Activated CD4-positive, alpha-beta T cell treated with anti-CD3 and anti-CD28 coated beads for 36 hours (primary cell): Measurements from ENCODE around the gene COL4A3. TPM values are rescaled to one million over a fixed set of nuclear protein-coding genes. Genes with fewer than 3 reads are reported as not detected.
"Not testable (repeated sequence)": the region's sequence is repeated elsewhere in the genome, so short reads cannot be mapped to it uniquely, and the experiment has no call there.

ENCODE experiments used
- ATAC-seq: fragments of 200-7000 bp; cut with Tn5 transposase; one replicate; pipeline ENCODE4 v1.10.0; 2021; ENCODE audit warnings: mild to moderate bottlenecking, moderate library complexity
- CTCF ChIA-PET: fragments of 350-600 bp; sonication (Branson Sonifier 250); formaldehyde crosslinking; loops from one replicate; lab custom pipeline; 2021; ENCODE audit warnings: antibody characterized with exemption; lab: Charles Lee
- POLR2A ChIA-PET: fragments of 350-600 bp; sonication (Branson Sonifier 250); formaldehyde crosslinking; loops from one replicate; lab custom pipeline; 2021; ENCODE audit warnings: antibody characterized with exemption, inconsistent platforms; lab: Charles Lee
- DNase-seq: peaks from one replicate; pipeline ENCODE4 v3.0.0-alpha.2; 2020
- H3K27ac Mint-ChIP-seq: one replicate; pipeline ENCODE4 v1.8.0; 2021; ENCODE audit warnings: mixed read lengths
- H3K27me3 Mint-ChIP-seq: one replicate; pipeline ENCODE4 v1.8.0; 2021; ENCODE audit warnings: mixed read lengths
- H3K36me3 Mint-ChIP-seq: one replicate; pipeline ENCODE4 v1.8.0; 2021; ENCODE audit warnings: low read depth, mixed read lengths
- H3K4me1 Mint-ChIP-seq: one replicate; pipeline ENCODE4 v1.8.0; 2021; ENCODE audit warnings: mixed read lengths
- H3K4me3 Mint-ChIP-seq: one replicate; pipeline ENCODE4 v1.8.0; 2021; ENCODE audit warnings: mild to moderate bottlenecking, moderate library complexity, mixed read lengths
- H3K9me3 Mint-ChIP-seq: one replicate; pipeline ENCODE4 v1.8.0; 2021; ENCODE audit warnings: low read depth, mixed read lengths
- intact Hi-C, 2 experiments: fragments of 100-400 bp; cut with DNase I in 1 of 2; cut with micrococcal nuclease in 1 of 2; formaldehyde crosslinking; loops; one replicate each; pipeline versions ENCODE4 v1.14.2 to v1.15.1; 2022 to 2024; cut with DNase I, micrococcal nuclease
- total RNA-seq, 2 experiments: library from RNA; stranded (reverse); gene quantifications; one replicate each; pipeline ENCODE4 v1.2.3, GENCODE V29; 2021

Gene COL4A3
- total RNA-seq, 2 experiments from 2014 or later: not detected

GRCh38 chr2:227154986-227155774, 9.2 kb upstream of the COL4A3 start:
- DNase-seq (no peak), ATAC-seq (no peak)
- Mint-ChIP-seq H3K9me3 (peaks cover 8% of the 10 kb centered on the region), H3K4me3 (no peak overlapping the region), H3K27ac (no peak overlapping the region), H3K4me1 (no peaks in the 10 kb centered on the region), H3K36me3 (no peaks in the 10 kb centered on the region), H3K27me3 (peaks cover 30% of the 10 kb centered on the region)
- intact Hi-C loops: no loop called here
- POLR2A ChIA-PET: no interaction called here
- CTCF ChIA-PET: interaction anchor here (1.1 kb wide), 1 partner anchor 10 kb away, joined by 3 read pairs; no protein-coding TSS in a partner anchor

GRCh38 chr2:227160164-227160563, 4.3 kb upstream of the COL4A3 start:
- POLR2A ChIA-PET: no interaction called here
- ATAC-seq (no peak), DNase-seq (no peak)
- H3K27me3 Mint-ChIP-seq: peaks cover 49% of the 10 kb centered on the region
- no peaks in the 10 kb centered on the region for H3K36me3 Mint-ChIP-seq
- no peak overlapping the region for H3K4me3 Mint-ChIP-seq
- intact Hi-C loops: no loop called here
- CTCF ChIA-PET: no interaction called here
- no peak overlapping the region for H3K27ac Mint-ChIP-seq
- H3K9me3 Mint-ChIP-seq: peaks cover 8% of the 10 kb centered on the region
- H3K4me1 Mint-ChIP-seq: peaks cover 4% of the 10 kb centered on the region

- Mint-ChIP-seq H3K9me3 (peaks cover 8% of the 10 kb centered on the region), H3K27me3 (peaks cover 56% of the 10 kb centered on the region), H3K36me3 (no peaks in the 10 kb centered on the region), H3K27ac (no peak overlapping the region), H3K4me1 (peaks cover 4% of the 10 kb centered on the region), H3K4me3 (no peak overlapping the region)
- intact Hi-C loops: no loop called here
- DNase-seq (no peak), ATAC-seq (no peak)
- POLR2A ChIA-PET: interaction anchor here (0.6 kb wide), 1 partner anchor 16 kb away, joined by 5 read pairs; no protein-coding TSS in a partner anchor
- CTCF ChIA-PET: no interaction called here
Measured at GRCh38 chr2:227161947-227162346, 2.5 kb upstream of the COL4A3 start.

GRCh38 chr2:227163485-227163997, 883 bp upstream of the COL4A3 start:
- ATAC-seq (no peak), DNase-seq (no peak)
- CTCF ChIA-PET: interaction anchor here (0.7 kb wide), 1 partner anchor 14 kb away, joined by 3 read pairs; no protein-coding TSS in a partner anchor
- H3K27me3 Mint-ChIP-seq: peaks cover 57% of the 10 kb centered on the region
- H3K4me3 Mint-ChIP-seq: peak overlapping the region; percentile 10
- no peaks in the 10 kb centered on the region for H3K36me3 Mint-ChIP-seq
- POLR2A ChIA-PET: no interaction called here
- peaks cover 4% of the 10 kb centered on the region for H3K4me1 Mint-ChIP-seq
- no peak overlapping the region for H3K27ac Mint-ChIP-seq
- intact Hi-C loops: no loop called here
- peaks cover 8% of the 10 kb centered on the region for H3K9me3 Mint-ChIP-seq

GRCh38 chr2:227164763-227165291, 403 bp downstream of the COL4A3 start:
- H3K4me1 Mint-ChIP-seq: peaks cover 4% of the 10 kb centered on the region
- no peaks in the 10 kb centered on the region for H3K36me3 Mint-ChIP-seq
- ChIA-PET CTCF (interaction anchor here (0.6 kb wide), 1 partner anchor 32 kb away, joined by 3 read pairs; no protein-coding TSS in a partner anchor), POLR2A (no interaction called here)
- DNase-seq: peak; percentile 55
- H3K27me3 Mint-ChIP-seq: peaks cover 52% of the 10 kb centered on the region
- peak overlapping the region; percentile 32 for H3K4me3 Mint-ChIP-seq
- H3K27ac Mint-ChIP-seq: no peak overlapping the region
- intact Hi-C loops: no loop called here
- peak; percentile 87 for ATAC-seq
- H3K9me3 Mint-ChIP-seq: peaks cover 2% of the 10 kb centered on the region

GRCh38 chr2:227171779-227172178, 7.4 kb downstream of the COL4A3 start:
- ATAC-seq, DNase-seq, POLR2A ChIA-PET, H3K36me3 Mint-ChIP-seq, H3K27ac Mint-ChIP-seq, H3K4me3 Mint-ChIP-seq, H3K4me1 Mint-ChIP-seq, CTCF ChIA-PET, H3K9me3 Mint-ChIP-seq, intact Hi-C loops: not testable (repeated sequence)
- peaks cover 14% of the 10 kb centered on the region for H3K27me3 Mint-ChIP-seq

- intact Hi-C loops: no loop called here
- peaks cover 6% of the 10 kb centered on the region for H3K27me3 Mint-ChIP-seq
- no peaks in the 10 kb centered on the region for H3K4me1 Mint-ChIP-seq
- ATAC-seq (no peak), DNase-seq (no peak)
- ChIA-PET CTCF (interaction anchor here (0.5 kb wide), 1 partner anchor 15 kb away, joined by 3 read pairs; no protein-coding TSS in a partner anchor), POLR2A (interaction anchor here (0.6 kb wide), 1 partner anchor 68 kb away, joined by 3 read pairs; no protein-coding TSS in a partner anchor)
- no peaks in the 10 kb centered on the region for H3K9me3 Mint-ChIP-seq
- no peaks in the 10 kb centered on the region for H3K36me3 Mint-ChIP-seq
- no peak overlapping the region for H3K27ac Mint-ChIP-seq
- no peak overlapping the region for H3K4me3 Mint-ChIP-seq
Measured at GRCh38 chr2:227177592-227178336, 13.3 kb downstream of the COL4A3 start.

GRCh38 chr2:227179988-227180685, 15.7 kb downstream of the COL4A3 start:
- H3K27ac Mint-ChIP-seq: no peak overlapping the region
- ATAC-seq: no peak
- H3K36me3 Mint-ChIP-seq: no peaks in the 10 kb centered on the region
- H3K4me1 Mint-ChIP-seq: no peaks in the 10 kb centered on the region
- peaks cover 7% of the 10 kb centered on the region for H3K27me3 Mint-ChIP-seq
- ChIA-PET CTCF (no interaction called here), POLR2A (no interaction called here)
- H3K9me3 Mint-ChIP-seq: no peaks in the 10 kb centered on the region
- DNase-seq: no peak
- intact Hi-C loops: no loop called here
- H3K4me3 Mint-ChIP-seq: no peak overlapping the region

GRCh38 chr2:227180770-227181169, 16.3 kb downstream of the COL4A3 start:
- POLR2A ChIA-PET: no interaction called here
- DNase-seq (no peak), ATAC-seq (no peak)
- Mint-ChIP-seq H3K27me3 (peaks cover 7% of the 10 kb centered on the region), H3K27ac (no peak overlapping the region), H3K36me3 (no peaks in the 10 kb centered on the region), H3K9me3 (no peaks in the 10 kb centered on the region), H3K4me3 (no peak overlapping the region), H3K4me1 (no peaks in the 10 kb centered on the region)
- CTCF ChIA-PET: no interaction called here
- intact Hi-C loops: no loop called here

- no peak for DNase-seq
- H3K36me3 Mint-ChIP-seq: no peaks in the 10 kb centered on the region
- H3K9me3 Mint-ChIP-seq: no peaks in the 10 kb centered on the region
- intact Hi-C loops: no loop called here
- H3K4me3 Mint-ChIP-seq: no peak overlapping the region
- ChIA-PET POLR2A (no interaction called here), CTCF (interaction anchor here (0.7 kb wide), 1 partner anchor 1501 kb away, joined by 3 read pairs; no protein-coding TSS in a partner anchor)
- peaks cover 11% of the 10 kb centered on the region for H3K27me3 Mint-ChIP-seq
- no peak for ATAC-seq
- no peaks in the 10 kb centered on the region for H3K4me1 Mint-ChIP-seq
- no peak overlapping the region for H3K27ac Mint-ChIP-seq
Measured at GRCh38 chr2:227182765-227183164, 18.3 kb downstream of the COL4A3 start.
